GM18499 (cell line): ENCODE measurements around the gene LRIT2.
A peak's percentile ranks its signal among the peaks of the same experiment; 100 is the strongest.

Experiments
- ATAC-seq: cut with Tn5 transposase; IDR thresholded peaks from one replicate; pipeline ENCODE4 v1.9.1; 2021; ENCODE audit warnings: moderate number of reproducible peaks; ENCODE audit not compliant: insufficient read depth, unreplicated experiment

The LRIT2 gene

DNA sequence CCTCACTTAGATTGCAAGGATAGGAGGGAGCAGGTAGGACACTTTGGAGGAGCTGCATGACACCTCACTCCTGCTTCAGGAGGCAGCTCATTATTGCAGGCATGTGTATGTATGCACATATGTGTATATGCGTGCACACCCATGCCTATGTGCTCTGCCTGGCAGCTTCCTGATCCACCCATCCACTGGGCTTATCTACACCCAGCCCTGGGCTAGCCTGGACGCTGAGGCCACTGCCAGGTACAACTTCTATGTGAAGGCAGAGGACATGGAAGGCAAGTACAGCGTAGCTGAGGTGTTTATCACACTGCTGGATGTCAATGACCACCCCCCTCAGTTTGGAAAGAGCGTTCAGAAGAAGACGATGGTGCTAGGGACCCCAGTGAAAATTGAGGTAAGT, 13.3 kb downstream of the LRIT2 start:
- ATAC-seq, result no peak

DNA sequence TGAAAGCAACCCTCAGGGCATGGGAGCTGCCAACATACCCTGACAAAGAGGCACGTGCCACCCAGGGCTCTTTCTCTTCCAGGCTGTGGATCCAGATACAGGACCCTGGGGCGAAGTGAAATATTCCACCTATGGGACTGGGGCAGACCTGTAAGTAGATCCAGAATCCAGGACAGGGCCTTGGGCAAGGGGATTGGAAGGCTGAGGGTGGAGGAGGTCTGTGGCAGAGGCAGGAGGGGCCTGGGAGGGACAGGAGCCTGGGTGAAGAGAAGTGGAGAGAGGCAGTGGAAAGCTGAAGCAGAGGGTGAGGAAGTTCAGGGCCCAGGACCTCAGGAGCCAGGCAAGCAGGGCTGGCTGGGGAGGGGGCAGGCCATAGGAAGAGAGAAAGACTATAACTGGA, 13.8 kb downstream of the LRIT2 start:
- no peak for ATAC-seq

DNA sequence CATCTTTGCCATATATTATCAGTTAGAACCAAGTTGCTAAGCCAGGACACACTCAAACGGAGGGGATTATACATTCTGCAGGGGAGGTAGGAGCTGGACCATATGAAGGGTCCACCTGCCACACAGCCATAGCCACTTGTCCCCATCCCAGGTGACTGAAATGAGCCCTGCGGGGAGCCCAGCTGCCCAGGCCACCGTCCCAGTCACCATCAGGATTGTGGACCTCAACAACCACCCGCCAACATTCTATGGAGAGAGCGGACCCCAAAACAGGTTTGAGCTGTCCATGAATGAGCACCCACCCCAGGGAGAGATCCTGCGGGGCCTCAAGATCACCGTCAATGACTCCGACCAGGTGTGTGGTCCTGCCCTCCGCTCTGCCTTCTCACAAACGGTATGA, 17.3 kb downstream of the LRIT2 start:
- no peak for ATAC-seq

DNA sequence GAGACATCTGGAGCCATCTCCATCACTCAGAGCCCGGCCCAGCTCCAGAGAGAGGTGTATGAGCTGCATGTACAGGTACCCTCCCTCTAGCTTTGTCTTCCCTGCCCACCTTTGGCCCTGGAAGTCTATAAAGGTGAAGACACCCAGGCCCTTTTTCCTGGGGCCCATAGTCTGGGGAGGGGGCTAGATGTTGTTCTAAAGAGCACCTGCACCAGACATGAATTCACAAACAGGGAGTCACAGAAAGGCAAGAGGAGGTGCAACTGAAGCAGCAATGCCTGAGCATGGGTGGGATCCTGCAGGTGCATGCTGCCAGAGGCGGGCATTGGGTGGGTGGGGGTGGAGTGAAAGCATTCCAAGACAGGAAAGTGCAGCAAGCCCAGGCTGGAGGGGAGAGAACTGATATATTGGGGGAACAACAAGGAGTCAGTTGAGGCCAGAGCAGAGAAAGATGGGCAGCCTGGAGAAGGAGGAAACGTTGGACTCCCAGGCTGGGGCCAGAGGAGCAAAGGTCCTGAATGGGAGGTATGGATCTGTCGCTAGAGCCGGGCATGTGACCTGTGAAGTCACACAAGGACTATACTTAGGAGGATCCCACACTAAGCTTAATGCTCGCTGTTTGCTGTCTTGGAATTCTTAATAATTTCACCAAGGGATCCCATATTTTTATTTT, 19.4 kb downstream of the LRIT2 start:
- ATAC-seq, result no peak

DNA sequence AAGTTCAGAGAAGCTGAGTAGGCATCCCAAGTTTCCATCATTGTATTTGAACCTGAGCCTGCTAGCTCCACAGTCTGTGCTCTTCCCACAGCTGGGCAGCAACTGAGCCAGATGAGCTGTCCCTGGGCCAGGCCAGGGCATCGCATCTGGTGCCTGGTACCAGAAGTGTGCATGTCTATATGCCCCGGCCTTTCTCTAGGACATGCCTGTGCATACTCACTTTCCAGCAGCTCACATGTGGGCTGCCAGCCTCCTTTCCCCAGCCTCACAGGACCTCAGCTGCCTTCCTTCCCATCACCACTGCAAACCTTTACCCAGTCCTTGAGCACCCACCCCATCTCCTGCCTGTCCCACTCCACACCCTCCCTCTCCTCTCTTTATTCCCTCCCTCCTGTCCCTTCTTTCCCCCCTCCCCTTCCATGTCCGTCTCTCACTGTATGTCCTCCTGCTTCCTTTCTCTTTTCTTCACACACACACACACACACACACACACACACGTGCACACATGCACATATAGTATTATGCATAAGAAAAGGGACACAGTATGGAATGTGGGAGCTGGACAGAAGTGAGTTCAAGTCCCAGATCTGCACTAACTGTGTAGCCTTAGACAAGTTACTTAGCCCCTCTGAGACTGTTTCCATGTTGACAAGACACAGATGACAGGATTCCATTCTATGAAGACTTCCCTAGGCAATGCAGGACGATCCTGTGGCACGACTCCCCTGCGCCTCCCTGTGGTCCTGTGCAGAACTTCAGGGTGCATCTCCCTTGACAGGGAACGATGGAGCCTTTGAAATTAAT, 20.1 kb downstream of the LRIT2 start:
- ATAC-seq, result peak; percentile 71

DNA sequence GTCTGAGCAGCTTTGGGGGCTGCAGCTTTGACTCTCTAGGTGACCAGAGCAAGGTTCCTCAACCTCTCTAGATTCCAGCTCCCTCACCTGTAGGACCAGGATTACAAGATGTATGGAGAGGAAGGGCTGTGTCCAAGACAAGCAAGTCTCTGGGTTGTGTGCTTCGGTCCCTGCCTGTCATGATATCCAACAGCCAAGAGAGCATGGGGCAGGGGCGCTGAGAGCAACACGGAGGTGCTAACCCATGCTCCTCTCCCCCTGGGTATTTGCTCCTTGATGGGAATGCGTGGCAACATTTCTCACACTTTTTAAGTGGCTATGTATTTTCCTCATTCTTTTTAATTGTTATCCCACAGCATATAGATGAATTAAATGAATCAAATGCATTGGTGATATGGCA, 20.7 kb downstream of the LRIT2 start:
- ATAC-seq, result no peak

DNA sequence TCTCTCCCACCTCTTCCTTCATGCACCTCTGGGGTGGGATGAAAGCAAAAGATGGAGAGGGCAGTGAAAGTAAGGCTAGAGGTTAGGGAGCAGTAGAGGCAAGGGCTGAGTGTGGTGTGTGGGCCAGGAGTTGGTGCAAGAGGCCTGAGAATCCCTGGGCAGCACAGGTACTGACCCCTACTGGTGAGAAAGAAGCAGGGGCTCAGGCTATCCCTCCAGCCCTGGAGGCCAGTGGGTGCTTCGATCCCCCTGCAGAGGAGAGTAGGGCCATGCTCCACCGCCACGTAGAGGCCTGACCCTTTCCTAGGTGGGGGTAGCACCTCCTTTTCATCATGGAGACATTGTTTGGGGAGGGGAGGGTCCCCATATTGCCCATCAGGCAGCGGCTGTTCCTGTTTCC, 21.2 kb downstream of the LRIT2 start:
- ATAC-seq, result no peak

DNA sequence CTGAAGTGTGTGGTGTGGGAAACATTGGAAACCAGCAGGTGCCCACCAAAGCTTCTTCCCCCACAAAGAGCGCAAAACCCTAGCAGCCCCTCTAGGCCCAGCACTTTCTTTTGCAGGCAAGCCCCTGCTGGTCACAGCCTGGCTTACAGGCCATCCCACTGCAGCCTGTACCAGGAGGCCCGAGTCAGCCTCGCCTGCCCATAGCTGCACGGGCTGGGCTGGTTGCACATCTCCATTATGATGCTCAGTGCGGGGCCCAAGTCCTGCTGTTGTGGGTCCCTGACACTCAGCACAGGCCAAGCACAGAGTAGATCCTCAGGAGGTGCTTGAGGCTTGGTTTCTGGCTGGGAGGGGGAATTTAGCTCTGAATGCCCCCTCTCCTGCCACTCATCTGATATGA, 23.0 kb downstream of the LRIT2 start:
- no peak for ATAC-seq

DNA sequence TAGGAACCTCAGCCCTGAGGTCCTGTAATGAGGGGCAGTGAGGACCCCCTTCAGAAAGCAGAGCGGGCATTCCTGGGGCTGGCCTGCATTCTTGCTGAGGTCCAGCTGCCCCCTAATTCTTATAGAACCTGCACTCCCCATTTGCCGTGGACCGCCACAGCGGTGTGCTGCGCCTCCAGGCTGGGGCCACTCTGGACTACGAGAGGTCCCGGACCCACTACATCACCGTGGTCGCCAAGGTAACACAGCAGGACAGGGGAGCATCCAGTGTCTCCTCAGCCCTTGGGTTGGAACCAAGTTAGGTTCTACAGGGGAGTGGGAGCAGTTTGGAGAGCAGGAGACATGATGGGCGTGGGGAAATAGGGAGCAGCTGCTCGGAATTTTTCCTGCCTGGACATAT, 23.7 kb downstream of the LRIT2 start:
- no peak for ATAC-seq

DNA sequence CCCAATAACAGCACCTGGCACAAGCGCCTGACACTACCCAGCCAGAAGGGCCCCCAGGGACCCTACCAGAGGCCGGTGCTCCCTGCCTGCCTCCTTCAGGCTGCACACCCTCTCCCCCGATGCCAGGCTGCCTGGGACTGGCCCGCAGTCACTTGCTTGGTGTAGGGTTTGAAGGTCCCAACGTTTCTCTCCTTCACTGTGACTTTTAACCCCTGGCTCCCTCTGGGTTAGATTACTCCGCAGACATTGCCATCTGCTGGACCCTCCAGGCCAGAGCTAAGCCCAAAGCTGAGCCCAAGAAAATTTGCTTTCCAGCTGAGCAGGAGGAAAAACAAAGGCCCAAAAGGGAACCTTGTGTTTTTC, 24.1 kb downstream of the LRIT2 start:
- ATAC-seq, result no peak

DNA sequence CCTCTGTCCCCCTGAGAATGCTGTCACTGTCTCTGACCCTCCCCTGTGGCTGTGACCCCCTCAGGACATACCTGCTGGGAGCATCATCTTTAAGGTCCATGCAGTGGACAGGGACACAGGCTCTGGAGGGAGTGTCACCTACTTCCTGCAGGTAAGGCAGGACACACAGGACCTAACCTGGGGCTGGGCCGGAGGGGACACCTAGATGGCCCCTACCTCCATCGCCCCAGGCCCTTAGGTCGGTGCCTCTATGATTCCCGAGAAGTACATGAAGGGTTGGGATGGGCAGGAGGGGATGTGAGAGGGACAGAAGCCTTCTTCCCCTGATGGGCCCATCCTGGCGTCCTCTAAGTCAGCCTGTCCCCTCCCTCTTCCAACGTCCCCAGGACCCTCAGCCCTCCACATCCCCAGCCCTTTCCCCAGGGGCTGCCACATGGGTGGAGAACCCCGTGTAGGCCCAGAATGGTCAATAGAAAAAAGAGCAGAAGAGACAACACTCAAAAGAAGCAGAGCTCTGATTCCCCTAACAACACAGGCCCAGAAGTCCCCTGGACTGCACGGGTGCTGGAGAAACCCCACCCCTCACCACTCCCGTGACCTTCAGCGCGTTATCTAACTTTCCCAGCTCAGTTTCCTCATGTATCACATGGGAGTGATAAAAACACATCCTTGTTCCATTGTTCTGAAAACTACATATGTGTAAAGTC, 24.7 kb downstream of the LRIT2 start:
- no peak for ATAC-seq

DNA sequence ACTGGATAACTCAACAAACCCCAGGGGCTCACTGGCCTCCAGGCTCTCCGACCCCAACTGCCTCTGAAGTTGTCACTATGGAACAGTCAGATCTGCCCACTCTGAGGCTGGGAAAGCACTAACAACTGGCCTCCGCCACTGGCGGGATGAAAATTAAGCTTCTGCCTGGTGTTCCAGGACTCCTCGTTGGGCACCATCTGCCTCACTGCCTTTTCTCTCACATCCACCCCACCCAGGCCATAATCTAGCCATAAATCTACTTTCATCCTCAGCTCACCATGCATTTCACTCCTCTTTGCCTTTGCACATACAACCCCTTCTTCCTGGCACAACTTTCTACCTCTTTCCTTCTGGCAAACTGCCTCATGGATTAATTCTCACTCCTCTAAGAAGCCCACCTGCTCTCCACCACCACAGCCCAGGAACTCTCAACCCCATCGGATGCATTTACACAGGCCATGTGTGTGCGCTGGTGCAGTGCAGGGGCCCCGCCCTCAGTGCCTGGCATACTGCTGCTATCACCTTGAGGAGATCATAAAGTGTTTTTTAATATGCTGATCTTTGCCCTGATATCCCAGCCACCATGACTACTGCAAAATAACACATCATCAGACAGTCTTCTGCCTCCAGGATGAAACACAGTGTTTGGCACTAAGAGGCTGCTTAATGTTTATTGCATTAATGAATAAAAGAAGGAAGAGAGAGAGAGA, 27.0 kb downstream of the LRIT2 start:
- no peak for ATAC-seq

DNA sequence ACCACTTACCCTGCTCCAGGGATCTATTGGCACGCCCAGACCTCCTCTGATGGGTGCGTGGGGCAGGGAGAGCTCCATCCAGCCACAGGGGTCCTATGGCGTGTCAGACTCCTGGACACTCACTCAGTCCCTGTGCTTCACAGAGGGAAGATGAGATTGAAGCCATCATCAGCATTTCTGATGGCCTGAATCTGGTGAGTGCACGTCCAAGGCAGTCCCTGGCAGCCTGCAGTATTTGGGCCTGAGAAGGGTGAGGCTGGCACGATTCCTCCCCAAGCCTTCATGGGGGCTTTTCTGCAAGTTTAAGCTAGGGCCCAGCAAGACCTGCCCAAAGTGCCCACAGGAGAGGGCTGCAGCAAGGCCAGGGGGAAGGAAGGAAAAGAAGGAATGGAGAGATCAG, 27.7 kb downstream of the LRIT2 start:
- no peak for ATAC-seq

DNA sequence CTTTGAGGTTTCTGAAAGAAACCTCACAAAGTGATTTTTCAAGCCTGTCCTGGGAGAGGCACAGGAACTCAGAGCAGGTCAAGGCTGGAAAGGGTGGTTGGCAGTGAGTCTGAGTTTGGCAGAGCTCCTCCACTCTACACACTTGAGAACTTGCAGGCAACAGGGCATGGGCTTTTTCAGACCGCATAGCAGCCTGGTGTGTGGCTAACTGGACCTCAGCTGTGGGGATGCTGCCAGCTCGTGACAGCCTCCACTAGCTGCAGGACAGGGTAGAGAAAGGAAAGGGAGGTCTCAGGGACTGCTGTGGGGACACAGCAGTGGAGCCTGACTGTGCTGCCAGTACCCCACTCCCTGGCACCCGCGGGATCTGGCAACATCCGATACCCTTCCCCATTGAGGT, 28.4 kb downstream of the LRIT2 start:
- ATAC-seq, result no peak

DNA sequence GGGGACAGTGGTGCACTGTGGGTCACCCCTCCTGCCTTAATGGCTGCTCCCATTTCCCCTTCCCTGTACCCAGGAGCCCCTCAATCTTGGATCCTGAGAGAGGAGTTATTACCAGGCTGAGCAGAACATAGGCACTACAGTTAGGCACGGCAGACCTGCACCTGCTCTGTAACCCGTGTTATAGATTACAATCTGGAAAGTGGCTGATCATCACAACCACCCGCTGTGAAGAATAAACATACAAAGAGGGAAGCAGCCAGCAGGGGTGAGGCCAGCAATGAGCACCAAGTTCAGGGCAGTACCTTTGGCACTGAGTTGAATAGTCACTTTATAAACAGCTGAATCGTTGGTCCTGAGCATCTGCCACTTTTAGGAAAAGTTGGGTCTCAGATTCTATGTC, 29.3 kb downstream of the LRIT2 start:
- no peak for ATAC-seq

DNA sequence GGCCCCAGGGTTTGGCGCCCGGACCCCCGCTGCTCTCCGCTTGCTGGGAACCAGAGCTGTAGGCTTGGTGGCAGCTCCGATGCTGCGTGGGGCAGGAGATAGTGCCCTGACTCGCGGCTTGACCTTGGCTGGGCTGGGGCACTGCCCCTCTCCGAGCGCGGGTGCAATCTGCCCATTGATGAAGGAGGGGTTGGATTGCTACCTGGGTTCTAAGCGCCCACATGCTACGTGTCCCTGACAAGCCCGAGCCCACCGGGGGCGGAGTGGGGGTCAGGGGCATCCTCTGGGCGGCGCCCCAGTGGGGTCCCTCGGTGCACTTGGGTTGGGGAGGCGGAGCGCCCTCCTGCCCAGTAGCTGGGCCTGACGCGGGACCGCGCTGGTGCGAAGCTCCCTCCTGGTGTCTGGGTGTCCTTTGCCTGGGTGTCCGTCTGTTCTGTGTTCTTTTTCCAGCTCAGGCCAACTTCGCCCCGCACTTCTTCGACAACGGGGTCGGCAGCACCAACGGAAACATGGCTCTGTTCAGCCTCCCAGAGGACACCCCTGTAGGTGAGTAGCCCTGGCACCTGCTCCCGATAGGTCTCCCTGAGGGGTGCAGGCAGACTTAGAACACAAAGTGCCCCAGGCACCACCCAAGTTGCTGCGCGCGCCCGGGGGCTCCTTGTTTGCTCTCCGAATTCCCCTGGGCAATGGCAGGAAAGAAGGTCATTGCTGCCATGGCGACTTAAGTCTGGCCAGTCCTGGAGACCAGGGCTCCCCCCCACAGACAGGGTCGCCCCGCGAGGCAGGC, 30.1 kb downstream of the LRIT2 start:
- ATAC-seq, result no peak

DNA sequence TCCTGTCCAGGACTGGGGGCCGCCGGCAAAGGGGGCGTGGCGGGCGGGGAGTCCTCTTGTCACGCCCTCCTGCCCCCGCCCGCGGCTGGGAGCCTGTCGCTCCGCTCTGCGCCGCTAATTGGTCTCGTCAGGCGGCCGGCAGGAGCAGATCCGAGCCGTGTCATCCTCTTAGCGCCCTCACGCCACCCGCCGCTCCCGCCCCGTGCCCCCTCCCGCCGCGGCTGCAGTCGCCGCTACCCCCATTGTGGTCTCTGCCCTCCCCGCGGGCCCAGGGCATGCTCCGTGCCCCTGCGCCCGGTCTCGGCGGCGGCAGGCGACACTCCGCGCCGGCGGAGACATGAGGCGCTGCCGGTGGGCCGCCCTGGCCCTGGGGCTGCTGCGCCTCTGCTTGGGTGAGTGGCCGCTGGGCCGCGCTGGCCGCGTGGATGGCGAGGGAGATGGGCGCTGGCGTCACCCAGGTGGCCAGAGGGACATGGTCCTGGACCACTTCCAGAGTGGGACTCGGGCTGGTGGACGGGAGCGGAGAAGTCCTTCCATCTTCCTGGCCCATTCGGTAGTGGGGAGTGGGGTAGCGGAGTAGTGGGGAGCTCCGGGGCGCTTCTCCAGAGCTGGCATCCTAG, 30.8 kb downstream of the LRIT2 start, which contains the start of gene CDHR1:
Gene CDHR1 (plus strand): TSS at position 114 of the 620 bp plus-strand sequence. CDS start 224 bp downstream, at position 338.
- no peak for ATAC-seq

DNA sequence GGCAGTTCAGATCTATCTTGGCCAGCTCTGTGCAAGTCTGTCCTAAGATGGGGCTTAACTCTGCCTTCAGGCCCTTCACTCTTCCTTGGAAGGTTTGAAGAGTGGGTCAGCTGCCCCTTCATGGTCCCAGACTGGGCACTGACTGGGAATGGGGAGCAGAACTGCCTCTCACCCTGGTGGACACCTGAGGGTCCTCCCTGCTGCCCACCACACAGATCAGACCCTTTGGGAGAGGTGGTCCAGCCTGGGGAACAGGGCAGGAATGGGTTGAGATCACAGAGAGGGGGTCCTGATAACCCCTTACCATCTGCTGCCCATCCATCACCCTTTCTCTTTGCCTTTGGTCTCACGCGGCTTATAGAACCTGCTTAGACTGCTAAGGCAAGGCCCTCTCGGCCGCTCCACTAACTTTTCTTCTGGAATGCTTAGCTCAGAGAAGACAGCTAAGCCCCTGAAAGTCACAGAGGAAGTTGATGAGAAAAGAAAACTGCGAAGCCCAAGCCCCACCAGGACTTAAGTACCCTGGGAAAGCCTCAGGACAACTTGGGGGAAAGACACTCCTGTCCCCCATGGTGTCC, 31.4 kb downstream of the LRIT2 start:
- ATAC-seq, result no peak

DNA sequence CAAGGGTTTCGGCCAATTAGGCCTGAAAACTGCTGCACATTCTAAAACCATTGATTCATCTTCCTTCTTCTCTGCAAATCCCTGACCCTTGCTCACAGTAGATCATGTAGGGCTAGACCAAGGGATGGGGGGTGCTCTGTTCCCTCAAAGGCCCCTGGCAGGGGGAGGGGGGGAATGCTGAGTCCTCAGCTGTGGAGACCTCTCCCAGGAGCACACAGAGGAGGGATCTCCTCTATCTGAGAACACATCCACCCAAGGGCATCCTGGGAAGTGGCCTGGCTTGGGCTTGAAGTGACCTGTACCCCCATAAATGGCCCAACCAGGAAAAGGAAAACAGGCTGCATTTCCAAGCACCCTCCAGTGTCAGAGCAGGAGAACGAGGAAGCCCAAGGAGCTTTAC, 32.0 kb downstream of the LRIT2 start:
- no peak for ATAC-seq
